H1 (cell line): ENCODE measurements around the gene SLC25A45. TPM values are rescaled to one million over a fixed set of nuclear protein-coding genes. Genes with fewer than 3 reads are reported as not detected.

Experiments used
- CTCF ChIA-PET: fragments of 300-600 bp; sonication (Branson Sonifier 250); formaldehyde crosslinking; loops from one replicate; lab custom pipeline; 2021; ENCODE audit not compliant: partially characterized antibody; lab: Charles Lee
- POLR2A ChIA-PET: fragments of 300-600 bp; sonication (Branson Sonifier 250); formaldehyde crosslinking; loops from one replicate; lab custom pipeline; 2021; ENCODE audit warnings: inconsistent platforms; ENCODE audit not compliant: partially characterized antibody; lab: Charles Lee
- DNase-seq, 2 experiments: peaks; one replicate each; pipeline versions ENCODE4 v3.0.0 to v3.0.0-alpha.2; 2010 to 2022; ENCODE audit warnings: low spot score in 2 of 2, low read depth in 1 of 2, mixed read lengths in 1 of 2
- FAIRE-seq: peaks from 2 replicates; lab custom pipeline; 2011; peaks lifted over from hg19 to GRCh38; lab: Jason Lieb, UNC
- H2AFZ ChIP-seq: 2 replicates; pipeline ENCODE4 v1.8.1; 2012; ENCODE audit warnings: low read length, inconsistent platforms
- H2AK5ac ChIP-seq: 2 replicates; pipeline ENCODE4 v1.6.1; 2013; ENCODE audit warnings: low read depth, low read length
- H2BK120ac ChIP-seq: replicated peaks from 2 replicates; pipeline ENCODE3; 2013; ENCODE audit warnings: low read depth, low read length, inconsistent platforms
- H2BK12ac ChIP-seq: 2 replicates; pipeline ENCODE4 v1.6.1; 2013; ENCODE audit warnings: low read depth, low read length
- H2BK15ac ChIP-seq: 2 replicates; pipeline ENCODE4 v1.6.1; 2013; ENCODE audit warnings: low read length
- H2BK20ac ChIP-seq: 2 replicates; pipeline ENCODE4 v1.6.1; 2013; ENCODE audit warnings: low read length
- H2BK5ac ChIP-seq: 2 replicates; pipeline ENCODE4 v1.6.1; 2013; ENCODE audit warnings: low read depth, low read length
- H3K14ac ChIP-seq: 2 replicates; pipeline ENCODE4 v1.6.1; 2013; ENCODE audit warnings: inconsistent platforms; ENCODE audit not compliant: insufficient read length
- H3K18ac ChIP-seq: 2 replicates; pipeline ENCODE4 v1.6.1; 2013; ENCODE audit warnings: low read length; ENCODE audit errors: extremely low read depth
- H3K23ac ChIP-seq: 2 replicates; pipeline ENCODE4 v1.6.1; 2013; ENCODE audit warnings: inconsistent platforms; ENCODE audit not compliant: insufficient read length
- H3K23me2 ChIP-seq: 2 replicates; pipeline ENCODE4 v1.6.1; 2013; ENCODE audit warnings: low read depth, low read length
- H3K27ac ChIP-seq: 2 replicates; pipeline ENCODE4 v1.6.1; 2011; ENCODE audit warnings: low read depth, low read length, inconsistent platforms
- H3K27me3 ChIP-seq, 4 experiments: replicated peaks in 1 of 4; 1 replicate in 1 of 4; 2 replicates in 3 of 4; pipeline versions ENCODE4 v1.6.1 to v1.8.1; 2011 to 2013; ENCODE audit warnings: low read length in 3 of 4, mild to moderate bottlenecking in 3 of 4, inconsistent platforms in 2 of 4, mixed read lengths in 2 of 4, moderate library complexity in 1 of 4; ENCODE audit not compliant: control insufficient read depth in 3 of 4, insufficient read depth in 3 of 4; ENCODE audit errors: extremely low read depth in 1 of 4
- H3K36me3 ChIP-seq, 4 experiments: 2 replicates each; pipeline versions ENCODE4 v1.6.1 to v1.8.1; 2011 to 2013; ENCODE audit warnings: mild to moderate bottlenecking in 4 of 4, low read length in 3 of 4, moderate library complexity in 2 of 4, control low read depth in 1 of 4, inconsistent platforms in 1 of 4; ENCODE audit not compliant: insufficient read depth in 4 of 4, control insufficient read depth in 2 of 4
- H3K4ac ChIP-seq: replicated peaks from 2 replicates; pipeline ENCODE3; 2013; ENCODE audit warnings: low read length, low read depth, mixed read lengths, inconsistent platforms; ENCODE audit not compliant: insufficient read length
- H3K4me1 ChIP-seq, 4 experiments: replicated peaks in 1 of 4; 1 replicate in 1 of 4; 2 replicates in 3 of 4; pipeline versions ENCODE4 v1.6.1 to v1.8.1; 2011 to 2013; ENCODE audit warnings: low read length in 3 of 4, inconsistent platforms in 2 of 4, mixed read lengths in 1 of 4; ENCODE audit not compliant: insufficient read depth in 4 of 4, control insufficient read depth in 3 of 4
- H3K4me2 ChIP-seq, 2 experiments: 2 replicates each; pipeline versions ENCODE4 v1.6.1 to v1.8.1; 2011 to 2013; ENCODE audit warnings: low read depth in 2 of 2, low read length in 2 of 2, control low read depth in 1 of 2, inconsistent platforms in 1 of 2, mild to moderate bottlenecking in 1 of 2; ENCODE audit not compliant: insufficient read depth in 1 of 2
- H3K4me3 ChIP-seq, 4 experiments: fragments of 200-600, 300-600 bp in 1 of 4; sonication (generic), shearing (Covaris generic), sonication (Bioruptor Twin) in 1 of 4; 2 replicates each; pipeline versions ENCODE4 v1.5.1 to v1.8.1; 2011 to 2016; ENCODE audit warnings: low read length in 4 of 4, low read depth in 3 of 4, control low read depth in 2 of 4, inconsistent platforms in 2 of 4, mild to moderate bottlenecking in 2 of 4, mixed read lengths in 1 of 4, moderate library complexity in 1 of 4; ENCODE audit not compliant: insufficient read depth in 2 of 4; ENCODE audit errors: extremely low read depth in 1 of 4
- H3K56ac ChIP-seq: replicated peaks from 2 replicates; pipeline ENCODE3; 2013; ENCODE audit warnings: low read depth, mild to moderate bottlenecking, mixed read lengths, low read length, inconsistent platforms; ENCODE audit not compliant: insufficient read length
- H3K79me1 ChIP-seq: 2 replicates; pipeline ENCODE4 v1.6.1; 2013; ENCODE audit warnings: low read depth, low read length, control low read depth
- H3K79me2 ChIP-seq, 2 experiments: 2 replicates each; pipeline versions ENCODE4 v1.6.1 to v1.8.1; 2012 to 2013; ENCODE audit warnings: low read length in 2 of 2, mild to moderate bottlenecking in 2 of 2, inconsistent platforms in 1 of 2; ENCODE audit not compliant: insufficient read depth in 2 of 2, control insufficient read depth in 1 of 2
- H3K9ac ChIP-seq, 4 experiments: replicated peaks in 1 of 4; 1 replicate in 1 of 4; 2 replicates in 3 of 4; pipeline versions ENCODE4 v1.6.1 to v1.8.1; 2011 to 2013; ENCODE audit warnings: low read depth in 3 of 4, low read length in 3 of 4, control low read depth in 2 of 4, mild to moderate bottlenecking in 2 of 4, moderate library complexity in 2 of 4, inconsistent platforms in 1 of 4; ENCODE audit errors: extremely low read depth in 1 of 4
- H3K9me3 ChIP-seq, 2 experiments: 2 replicates each; pipeline versions ENCODE4 v1.6.1 to v1.8.1; 2012 to 2013; ENCODE audit warnings: mild to moderate bottlenecking in 2 of 2, moderate library complexity in 2 of 2, control low read depth in 1 of 2, inconsistent platforms in 1 of 2, low read depth in 1 of 2, low read length in 1 of 2, mixed read lengths in 1 of 2; ENCODE audit not compliant: insufficient read depth in 2 of 2
- H4K20me1 ChIP-seq, 2 experiments: replicated peaks in 1 of 2; 2 replicates each; pipeline versions ENCODE3 to v1.8.1; 2011 to 2013; ENCODE audit warnings: inconsistent platforms in 2 of 2, low read length in 2 of 2, mild to moderate bottlenecking in 1 of 2; ENCODE audit not compliant: insufficient read depth in 2 of 2, control insufficient read depth in 1 of 2
- H4K5ac ChIP-seq: 2 replicates; pipeline ENCODE4 v1.6.1; 2013; ENCODE audit warnings: low read length, low read depth, mixed read lengths, inconsistent platforms; ENCODE audit not compliant: insufficient read length
- H4K8ac ChIP-seq: 2 replicates; pipeline ENCODE4 v1.8.0; 2013; ENCODE audit warnings: mild to moderate bottlenecking, moderate library complexity, low read length, inconsistent platforms; ENCODE audit not compliant: insufficient read depth; ENCODE audit errors: extremely low read depth
- H4K91ac ChIP-seq: replicated peaks from 2 replicates; pipeline ENCODE3; 2013; ENCODE audit warnings: low read length, mixed read lengths, inconsistent platforms; ENCODE audit not compliant: insufficient read length
- CBX8 ChIP-seq: fragments of 300-800, 300-1000 bp; sonication (generic); IDR thresholded peaks from 2 replicates; pipeline ENCODE4 v1.7.1; 2016; ENCODE audit warnings: low read depth, low read length, borderline replicate concordance
- EZH2 ChIP-seq: fragments of 200-600 bp; sonication (generic); IDR thresholded peaks from 2 replicates; pipeline ENCODE4 v1.7.1; 2012; ENCODE audit warnings: low read depth, mild to moderate bottlenecking, moderate library complexity, low read length, inconsistent platforms; ENCODE audit not compliant: severe bottlenecking
- GABPA ChIP-seq: IDR thresholded peaks from 2 replicates; pipeline ENCODE4 v1.6.1; 2011; ENCODE audit warnings: mild to moderate bottlenecking, low read length, moderate library complexity, borderline replicate concordance; ENCODE audit not compliant: insufficient read depth
- KDM1A ChIP-seq: fragments of 200-600, 300-600 bp; sonication (generic); IDR thresholded peaks from 2 replicates; pipeline ENCODE4 v1.7.1; 2016; ENCODE audit warnings: mild to moderate bottlenecking, low read length, borderline replicate concordance
- KDM4A ChIP-seq: IDR thresholded peaks from one replicate; pipeline ENCODE4 v1.7.1; 2012; ENCODE audit warnings: low read depth, mild to moderate bottlenecking, moderate library complexity, low read length, inconsistent platforms; ENCODE audit not compliant: severe bottlenecking
- PHF8 ChIP-seq: fragments of 200-600 bp; sonication (generic); conservative IDR thresholded peaks from 2 replicates; pipeline ENCODE4 v1.7.1; 2012; ENCODE audit warnings: low read depth, mild to moderate bottlenecking, inconsistent platforms, low read length, moderate library complexity
- POLR2AphosphoS5 ChIP-seq: IDR thresholded peaks from 2 replicates; pipeline ENCODE4 v1.6.1; 2011; ENCODE audit warnings: low read depth, low read length
- RBBP5 ChIP-seq: IDR thresholded peaks from 2 replicates; pipeline ENCODE4 v1.7.1; 2012; ENCODE audit warnings: low read depth, mild to moderate bottlenecking, inconsistent platforms, low read length, moderate library complexity, borderline replicate concordance
- SIN3A ChIP-seq, 2 experiments: IDR thresholded peaks in 1 of 2; conservative IDR thresholded peaks in 1 of 2; 2 replicates each; pipeline ENCODE4 v1.6.1; 2011 to 2012; ENCODE audit warnings: low read length in 2 of 2, improper control_type of control experiment in 1 of 2, low read depth in 1 of 2, mild to moderate bottlenecking in 1 of 2
- SP1 ChIP-seq: IDR thresholded peaks from 2 replicates; pipeline ENCODE4 v1.6.1; 2011; ENCODE audit warnings: low read depth, low read length
- TCF12 ChIP-seq: IDR thresholded peaks from 2 replicates; pipeline ENCODE4 v1.6.1; 2011; ENCODE audit warnings: low read depth, mild to moderate bottlenecking, low read length
- ZNF274 ChIP-seq: IDR thresholded peaks from 2 replicates; pipeline ENCODE4 v1.7.0; 2012; ENCODE audit warnings: low read length, borderline replicate concordance; ENCODE audit errors: extremely low read depth
- WGBS, 2 experiments: shearing (Covaris generic) in 1 of 2; methylation state at CpG; one replicate each; pipeline versions ENCODE4 v1.1.6 to v1.1.7; 2013 to 2015; ENCODE audit warnings: low lambda C conversion rate in 2 of 2, mixed read lengths in 2 of 2, inconsistent platforms in 1 of 2, low coverage in 1 of 2, missing lambda C conversion rate in 1 of 2; ENCODE audit not compliant: insufficient replicate concordance in 2 of 2, insufficient coverage in 1 of 2, insufficient read length in 1 of 2; ENCODE audit errors: extremely low coverage in 1 of 2, missing lambda C conversion rate in 1 of 2; 5-methylcytosine and 5-hydroxymethylcytosine counted together
- polyA plus RNA-seq, 7 experiments: library from polyadenylated mRNA; depleted of rRNA in 3 of 7; stranded (reverse) in 5 of 7; unstranded in 2 of 7; fragments of >200 nt in 5 of 7; fragments of 200-250 nt in 2 of 7; gene quantifications; 1 replicate in 5 of 7; 2 replicates in 1 of 7; 4 replicates in 1 of 7; pipeline versions ENCODE4 v1.2.1 to v1.2.3, GENCODE V29; 2011 to 2013; ENCODE audit warnings: missing spikeins in 2 of 7, mixed read lengths in 2 of 7
- total RNA-seq: library from RNA; stranded (reverse); fragmentation: NEBNext Ultra II Directional; extraction: Animal tissue kit (Norgen Biotek cat#: 25700); gene quantifications from 2 replicates; pipeline ENCODE4 v1.2.1, GENCODE V29; 2021

The SLC25A45 gene
- total and polyA plus RNA-seq, 2 of the 8 experiments (the other 6 are each of a cell fraction or from before 2014, with no cell fraction given), result 0.54 to 0.59 TPM

GRCh38 chr11:65363770-65364169 lies 18.7 kb downstream of the SLC25A45 start:
- Histone ChIP-seq H3K18ac (no peak overlapping the region), H3K4me1 (peaks cover 0 to 4% (median 0%) of the 10 kb centered on the region in 4 experiments; a peak in 4 of 7 replicates), H2BK20ac (no peak overlapping the region), H2BK120ac (no peak overlapping the region), H3K9ac (no peak overlapping the region), H2AFZ (no peak overlapping the region), H2AK5ac (no peak overlapping the region), H3K79me2 (no peaks in the 10 kb centered on the region), H3K27me3 (no peaks in the 10 kb centered on the region), H3K56ac (no peak overlapping the region), H3K14ac (no peak overlapping the region), H3K79me1 (no peaks in the 10 kb centered on the region), H3K27ac (no peak overlapping the region), H2BK12ac (no peak overlapping the region), H3K4me3 (no peak overlapping the region), H2BK15ac (no peak overlapping the region), H3K23me2 (no peaks in the 10 kb centered on the region), H4K8ac (no peak overlapping the region), H4K20me1 (no peaks in the 10 kb centered on the region), H3K4ac (no peak overlapping the region), H4K5ac (no peak overlapping the region), H3K36me3 (no peaks in the 10 kb centered on the region), H2BK5ac (no peak overlapping the region), H3K9me3 (no peaks in the 10 kb centered on the region), H4K91ac (no peak overlapping the region), H3K23ac (no peak overlapping the region), H3K4me2 (no peak overlapping the region)
- 88% methylated on average over 3 of the region's 3 CpGs; no CpG with 5 or more reads in 1 of the 2 experiments for WGBS, 2 experiments
- TF ChIP-seq SIN3A (conservative IDR thresholded peaks at IDR 0.05 in 1 of 2, IDR thresholded peaks at IDR 0.05 in 1 of 2; ENCODE audit: low read depth in 1 of 2, low read length in 2 of 2) (no peak), GABPA (no peak), SP1 (no peak), TCF12 (no peak), KDM4A (no peak), CBX8 (no peak), EZH2 (no peak), KDM1A (no peak), POLR2AphosphoS5 (no peak), ZNF274 (no peak), RBBP5 (no peak), PHF8 (no peak)
- DNase-seq, result no peak
- ChIA-PET CTCF (interaction anchor here (1.6 to 2.1 kb wide), 3 partner anchors 52 to 105 kb away, joined by 4 to 7 read pairs (median 6); no protein-coding TSS in a partner anchor), POLR2A (interaction anchor here (0.5 to 1.5 kb wide), 2 partner anchors 10 to 59 kb away, joined by 3 to 4 read pairs; partner anchors contain the start of gene NEAT1)
- no peak for FAIRE-seq
